Glomerular visceral epithelial cell (primary cell): ENCODE results near the gene URI1.

Experiments
- DNase-seq: peaks from one replicate; pipeline ENCODE4 v3.0.0-alpha.2; 2016; ENCODE audit errors: extremely low spot score

Gene URI1

GRCh38 chr19:30054210-30054609 is 112.2 kb downstream of the URI1 start:
- no peak for DNase-seq

GRCh38 chr19:30056580-30056979 is 114.5 kb downstream of the URI1 start:
- DNase-seq: no peak

GRCh38 chr19:30059741-30060457 is 117.9 kb downstream of the URI1 start:
- no peak for DNase-seq

- DNase-seq: no peak
Measured at GRCh38 chr19:30060531-30061222, 118.6 kb downstream of the URI1 start.

- no peak for DNase-seq
Measured at GRCh38 chr19:30061223-30062064, 119.4 kb downstream of the URI1 start.

GRCh38 chr19:30062065-30062906 is 120.2 kb downstream of the URI1 start:
- DNase-seq: no peak

- no peak for DNase-seq
Measured at GRCh38 chr19:30062907-30063649, 121.0 kb downstream of the URI1 start.

- no peak for DNase-seq
Measured at GRCh38 chr19:30063650-30064347, 121.8 kb downstream of the URI1 start.

- no peak for DNase-seq
Measured at GRCh38 chr19:30064348-30064699, 122.3 kb downstream of the URI1 start.

GRCh38 chr19:30064771-30065494 is 122.9 kb downstream of the URI1 start:
- DNase-seq: no peak

- DNase-seq: no peak
Measured at GRCh38 chr19:30065680-30066606, 123.9 kb downstream of the URI1 start.
